Measurements from ENCODE around the gene ADAT1. TPM values are rescaled to one million over a fixed set of nuclear protein-coding genes. Genes with fewer than 3 reads are reported as not detected.

Gene ADAT1
- total RNA-seq, 1 experiment from 2014 or later = 44.2 TPM

- Histone ChIP-seq H3K27ac (ENCODE audit: low read depth, low read length) (no peak overlapping the region), H3K27me3 (ENCODE audit: insufficient read depth, low read length) (no peaks in the 10 kb centered on the region), H3K9ac (ENCODE audit: low read length) (no peak overlapping the region), H3K4me2 (ENCODE audit: low read length) (no peak overlapping the region), H4K20me1 (ENCODE audit: insufficient read depth) (no peaks in the 10 kb centered on the region), H3K4me3 (replicated peaks in 1 of 2; ENCODE audit: low read depth in 1 of 2, low read length in 2 of 2) (no peak overlapping the region), H3K9me3 (ENCODE audit: control insufficient read depth in 1 of 2, insufficient read depth in 1 of 2, low read depth in 1 of 2, low read length in 2 of 2) (0 out of 4 replicates have a peak, but pooled peaks cover 4 to 9% of the 10 kb centered on the region in 2 experiments), H3K4me1 (ENCODE audit: control insufficient read depth in 1 of 2, insufficient read depth in 2 of 2, low read length in 2 of 2) (no peaks in the 10 kb centered on the region), H2AFZ (ENCODE audit: low read depth, low read length, poor library complexity, severe bottlenecking) (no peak overlapping the region), H3K36me3 (ENCODE audit: control insufficient read depth in 1 of 2, insufficient read depth in 2 of 2, low read length in 2 of 2) (peaks cover 20 to 39% of the 10 kb centered on the region in 2 experiments), H3K9me2 (ENCODE audit: insufficient read depth) (no peaks in the 10 kb centered on the region), H3K79me2 (ENCODE audit: insufficient read depth, low read length) (no peaks in the 10 kb centered on the region)
- ChIA-PET RAD21 (ENCODE audit: low non-redundant PET in 1 of 2, low total read pairs in 2 of 2, uncharacterized antibody in 2 of 2, unreplicated experiment in 2 of 2) (no interaction called here), CTCF (interaction anchor here (0.6 kb wide), 1 partner anchor 82 kb away, joined by 3 read pairs; no protein-coding TSS in a partner anchor), POLR2A (no interaction called here)
- no peak for TF ChIP-seq SIN3A (IDR thresholded peaks at IDR 0.05; ENCODE audit: low read depth)
- TF ChIP-seq JUND (IDR thresholded peaks at IDR 0.05) = no peak
- no peak for TF ChIP-seq ZFX (IDR thresholded peaks at IDR 0.05)
- no peak for TF ChIP-seq ZBTB33 (IDR thresholded peaks at IDR 0.05; ENCODE audit: extremely low read depth, insufficient replicate concordance, low read length)
- TF ChIP-seq RAD21 (IDR thresholded peaks at IDR 0.05; ENCODE audit: low read depth) = no peak
- no peak for TF ChIP-seq ELF1 (IDR thresholded peaks at IDR 0.05; ENCODE audit: borderline replicate concordance, low read depth)
- TF ChIP-seq SRF (IDR thresholded peaks at IDR 0.05; ENCODE audit: low read depth) = no peak
- no peak for TF ChIP-seq CBX3 (IDR thresholded peaks at IDR 0.05; ENCODE audit: low read depth)
- no peak for TF ChIP-seq EZH2phosphoT487 (IDR thresholded peaks at IDR 0.05; ENCODE audit: borderline replicate concordance)
- BruUV-seq (replicated peaks) = no TSS peak
- DNase-seq (ENCODE audit: low read depth, low spot score) = no peak
- intact Hi-C loops (cut with micrococcal nuclease) = no loop called here
- no peak for ATAC-seq
These were observed 23.4 kb downstream of the ADAT1 start for GRCh38 chr16:75599452-75600277.
